Tibial artery (tissue), 4 donors: ENCODE results near the gene TRMT11.

Experiments used
- DNase-seq, 2 donors: peaks; one replicate each; pipeline ENCODE4 v3.0.0-alpha.2; 2019
- H3K27ac ChIP-seq, 2 donors: fragments of 200-600 bp; sonication (generic) in 1 of 2; 1 replicate in 1 of 2; 2 replicates in 1 of 2; pipeline ENCODE4 v1.5.1; 2018 to 2019; ENCODE audit warnings: mild to moderate bottlenecking in 1 of 2
- H3K27me3 ChIP-seq, 2 donors: fragments of 200-600 bp; sonication (generic) in 1 of 2; one replicate each; pipeline versions ENCODE4 v1.5.1 to v1.6.0; 2016 to 2019
- H3K36me3 ChIP-seq, 3 donors: fragments of 200-600 bp; sonication (generic) in 2 of 3; one replicate each; pipeline ENCODE4 v1.5.1; 2016 to 2019; ENCODE audit warnings: mild to moderate bottlenecking in 2 of 3
- H3K4me1 ChIP-seq, 4 donors: fragments of 200-600 bp; sonication (generic) in 2 of 4; 1 replicate in 3 of 4; 2 replicates in 1 of 4; pipeline ENCODE4 v1.5.1; 2016 to 2019
- H3K4me3 ChIP-seq, 2 donors: fragments of 200-600 bp; sonication (generic) in 1 of 2; 1 replicate in 1 of 2; 2 replicates in 1 of 2; pipeline ENCODE4 v1.5.1; 2018 to 2019; ENCODE audit warnings: mild to moderate bottlenecking in 2 of 2
- H3K9me3 ChIP-seq, 3 donors: fragments of 200-600 bp; sonication (generic) in 1 of 3; one replicate each; pipeline ENCODE4 v1.5.1; 2016 to 2019
- intact Hi-C: fragments of 100-400 bp; cut with DNase I; formaldehyde crosslinking; loops from one replicate; pipeline ENCODE4 v1.15.0; 2023; ENCODE audit warnings: low total_unique reads
- TF ChIP-seq, protein P1 (sequence below), 2 experiments: fragments of 200-600 bp in 1 of 2; fragments of 450-650 bp in 1 of 2; IDR thresholded peaks; one replicate each; pipeline ENCODE4 v1.5.1; 2017 to 2019; ENCODE audit warnings: antibody characterized with exemption in 2 of 2, mild to moderate bottlenecking in 1 of 2, moderate library complexity in 1 of 2

Gene TRMT11

DNA sequence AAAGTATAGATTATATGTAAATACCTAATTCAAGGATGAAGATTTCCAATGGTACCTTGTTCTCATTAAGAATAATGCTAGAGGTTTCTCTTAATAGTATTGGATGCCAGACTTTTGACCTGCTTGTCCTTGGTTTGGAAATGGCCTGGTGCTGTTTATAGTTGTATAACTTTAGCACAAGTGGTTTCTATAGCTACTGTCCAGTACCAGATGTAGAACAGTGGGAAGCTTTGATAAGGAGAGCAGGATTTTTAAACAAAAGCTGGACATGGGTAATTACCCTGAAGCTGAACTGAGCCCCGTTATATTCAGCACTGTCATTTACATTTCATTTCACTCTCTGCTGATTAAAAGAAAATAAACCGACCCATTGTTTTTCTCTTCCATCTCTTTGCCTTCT, 43.7 kb downstream of the TRMT11 start:
- H3K27ac ChIP-seq, result no peak overlapping the region
- no peak for DNase-seq
- H3K9me3 ChIP-seq, result no peaks in the 10 kb centered on the region
- peaks cover 11 to 22% (median 13%) of the 10 kb centered on the region in 3 donors for H3K36me3 ChIP-seq
- TF ChIP-seq, protein P1, sequence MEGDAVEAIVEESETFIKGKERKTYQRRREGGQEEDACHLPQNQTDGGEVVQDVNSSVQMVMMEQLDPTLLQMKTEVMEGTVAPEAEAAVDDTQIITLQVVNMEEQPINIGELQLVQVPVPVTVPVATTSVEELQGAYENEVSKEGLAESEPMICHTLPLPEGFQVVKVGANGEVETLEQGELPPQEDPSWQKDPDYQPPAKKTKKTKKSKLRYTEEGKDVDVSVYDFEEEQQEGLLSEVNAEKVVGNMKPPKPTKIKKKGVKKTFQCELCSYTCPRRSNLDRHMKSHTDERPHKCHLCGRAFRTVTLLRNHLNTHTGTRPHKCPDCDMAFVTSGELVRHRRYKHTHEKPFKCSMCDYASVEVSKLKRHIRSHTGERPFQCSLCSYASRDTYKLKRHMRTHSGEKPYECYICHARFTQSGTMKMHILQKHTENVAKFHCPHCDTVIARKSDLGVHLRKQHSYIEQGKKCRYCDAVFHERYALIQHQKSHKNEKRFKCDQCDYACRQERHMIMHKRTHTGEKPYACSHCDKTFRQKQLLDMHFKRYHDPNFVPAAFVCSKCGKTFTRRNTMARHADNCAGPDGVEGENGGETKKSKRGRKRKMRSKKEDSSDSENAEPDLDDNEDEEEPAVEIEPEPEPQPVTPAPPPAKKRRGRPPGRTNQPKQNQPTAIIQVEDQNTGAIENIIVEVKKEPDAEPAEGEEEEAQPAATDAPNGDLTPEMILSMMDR (IDR thresholded peaks at IDR 0.05), result no peak
- H3K4me3 ChIP-seq, result no peak overlapping the region
- intact Hi-C loops, result no loop called here
- peaks cover 0 to 9% (median 6%) of the 10 kb centered on the region in 4 donors for H3K4me1 ChIP-seq
- H3K27me3 ChIP-seq, result no peaks in the 10 kb centered on the region

DNA sequence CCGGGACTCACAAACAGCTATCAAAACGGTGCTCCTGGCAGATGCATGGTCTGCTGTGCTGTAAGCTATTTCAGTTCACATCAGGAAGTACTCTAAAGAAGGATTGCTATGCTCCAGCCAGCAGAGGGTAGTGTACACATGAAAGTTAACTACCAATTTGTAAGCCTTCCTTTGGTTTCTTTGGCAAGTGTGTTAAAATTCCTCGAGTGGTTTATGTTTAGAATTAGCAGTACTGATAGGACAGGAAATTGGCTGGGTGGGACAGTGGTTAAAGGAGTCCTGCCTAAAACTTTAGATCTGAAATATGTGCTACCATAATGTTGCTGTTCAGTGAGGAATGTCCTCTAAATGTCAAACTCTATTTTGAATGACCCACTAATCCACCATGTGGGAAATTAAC, 47.4 kb downstream of the TRMT11 start:
- intact Hi-C loops, result no loop called here
- DNase-seq, result peak in 1 of 2 donors; percentile 38
- Histone ChIP-seq H3K27ac (no peak overlapping the region), H3K9me3 (no peaks in the 10 kb centered on the region), H3K4me3 (no peak overlapping the region), H3K36me3 (peaks cover 0 to under 1% (median 0%) of the 10 kb centered on the region in 3 donors), H3K27me3 (no peaks in the 10 kb centered on the region), H3K4me1 (peaks cover 0 to 9% (median 6%) of the 10 kb centered on the region in 4 donors)
- TF ChIP-seq, protein P1 (IDR thresholded peaks at IDR 0.05), result peak; percentile 49 to 64

DNA sequence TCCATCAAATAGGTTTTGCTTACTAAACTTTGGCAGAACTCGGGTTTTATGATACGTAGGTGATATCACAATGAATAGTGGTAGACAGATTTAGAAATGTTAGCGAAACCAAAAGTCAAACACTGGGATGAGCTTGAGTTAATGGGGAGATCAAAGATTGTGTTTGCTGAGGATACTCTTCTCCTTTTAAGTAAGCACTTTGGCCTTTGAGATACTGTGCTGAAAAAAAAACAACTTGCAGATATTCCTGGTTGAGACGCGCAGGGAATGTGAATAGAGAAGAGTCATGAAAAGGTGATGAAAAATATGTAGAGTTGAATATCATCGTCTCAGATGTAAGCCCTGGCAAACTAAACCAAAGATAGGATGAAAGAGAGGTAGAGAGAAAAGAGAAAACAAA, 48.3 kb downstream of the TRMT11 start:
- Histone ChIP-seq H3K27ac (no peak overlapping the region), H3K4me3 (no peak overlapping the region), H3K9me3 (no peaks in the 10 kb centered on the region), H3K36me3 (peaks cover 0 to 10% (median 0%) of the 10 kb centered on the region in 3 donors), H3K4me1 (peaks cover 0 to 16% (median 10%) of the 10 kb centered on the region in 4 donors), H3K27me3 (no peaks in the 10 kb centered on the region)
- intact Hi-C loops, result no loop called here
- DNase-seq, result no peak
- TF ChIP-seq, protein P1 (IDR thresholded peaks at IDR 0.05), result no peak

DNA sequence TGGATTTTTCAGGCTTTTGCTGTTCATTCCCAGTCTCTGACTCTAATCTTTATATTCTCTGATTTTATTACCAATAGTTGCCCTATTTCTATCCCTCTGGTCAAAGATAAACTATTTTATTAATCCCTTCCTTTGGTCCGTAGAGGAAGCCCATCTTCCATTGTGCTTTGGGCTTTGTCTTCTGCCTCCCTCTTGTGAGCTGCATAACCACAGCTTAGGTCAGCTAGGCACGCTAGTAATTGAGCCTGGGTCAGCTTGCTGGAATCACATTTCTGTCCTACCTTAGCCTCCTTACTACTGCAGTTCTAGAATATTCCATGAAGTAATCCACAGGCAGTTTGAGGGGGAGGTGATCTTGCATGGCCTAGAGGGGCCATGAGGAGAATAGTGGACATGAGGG, 49.4 kb downstream of the TRMT11 start:
- H3K27ac ChIP-seq, result no peak overlapping the region

DNA sequence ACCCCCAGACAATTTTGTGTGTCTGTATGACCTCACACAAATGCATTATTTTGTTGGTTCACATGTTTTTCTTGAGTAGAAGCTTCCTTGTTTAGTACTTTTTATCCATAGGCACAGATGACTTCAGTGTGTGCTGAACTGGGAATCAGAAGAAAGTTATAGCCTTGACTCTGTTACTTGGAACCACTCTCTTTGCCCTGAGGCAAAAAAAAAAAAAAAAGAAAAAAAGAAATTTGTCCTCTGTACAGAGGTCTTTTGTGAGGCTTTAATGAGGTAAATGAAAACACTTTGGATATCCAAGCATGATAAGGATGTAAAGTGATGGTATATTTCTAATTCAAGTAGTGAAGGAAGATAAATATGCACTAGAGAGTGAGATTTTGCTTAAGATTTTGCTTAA, 51.9 kb downstream of the TRMT11 start:
- peaks cover 0 to 44% (median 18%) of the 10 kb centered on the region in 4 donors for H3K4me1 ChIP-seq
- H3K4me3 ChIP-seq, result no peak overlapping the region
- H3K27me3 ChIP-seq, result no peaks in the 10 kb centered on the region
- DNase-seq, result no peak
- no peaks in the 10 kb centered on the region for H3K9me3 ChIP-seq
- TF ChIP-seq, protein P1 (IDR thresholded peaks at IDR 0.05), result no peak
- no peak overlapping the region for H3K27ac ChIP-seq
- peaks cover 0 to 10% (median 0%) of the 10 kb centered on the region in 3 donors for H3K36me3 ChIP-seq
- intact Hi-C loops, result no loop called here

More for the DNA sequence above, 49.4 kb downstream of the TRMT11 start:
- no peaks in the 10 kb centered on the region for H3K27me3 ChIP-seq
- TF ChIP-seq, protein P1 (IDR thresholded peaks at IDR 0.05), result no peak
- peaks cover 0 to 10% (median 0%) of the 10 kb centered on the region in 3 donors for H3K36me3 ChIP-seq
- no peak overlapping the region for H3K4me3 ChIP-seq
- intact Hi-C loops, result no loop called here
- no peak for DNase-seq
- H3K4me1 ChIP-seq, result peaks cover 0 to 24% (median 16%) of the 10 kb centered on the region in 4 donors
- H3K9me3 ChIP-seq, result no peaks in the 10 kb centered on the region

DNA sequence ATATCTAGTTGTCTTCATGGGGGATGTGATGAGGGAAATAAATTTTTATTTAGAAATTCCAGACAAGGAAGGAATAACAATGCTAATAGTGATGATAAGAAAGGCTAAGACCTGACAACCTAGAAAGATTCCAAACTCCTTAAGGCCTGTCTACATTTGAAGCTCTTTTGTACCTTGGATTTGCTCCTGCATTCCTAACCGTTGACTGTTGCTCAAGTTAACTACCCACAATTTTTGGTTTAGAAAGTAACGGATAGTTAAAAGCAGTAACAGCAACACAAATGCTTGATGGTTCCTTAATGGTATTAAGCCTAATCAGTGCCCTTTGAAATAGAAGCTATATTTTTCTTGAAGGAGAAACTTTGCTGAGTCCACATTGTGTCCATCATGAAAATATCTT, 52.9 kb downstream of the TRMT11 start:
- Histone ChIP-seq H3K9me3 (no peaks in the 10 kb centered on the region), H3K4me3 (no peak overlapping the region), H3K27me3 (no peaks in the 10 kb centered on the region), H3K27ac (peak overlapping the region; percentile 12 to 29), H3K36me3 (peaks cover 0 to 10% (median 0%) of the 10 kb centered on the region in 3 donors), H3K4me1 (peaks cover 0 to 35% (median 13%) of the 10 kb centered on the region in 4 donors)
- no peak for DNase-seq
- intact Hi-C loops, result no loop called here
- TF ChIP-seq, protein P1 (IDR thresholded peaks at IDR 0.05), result no peak
